Osteoblast (primary cell): Measurements from ENCODE around the gene SUSD4. TPM values are rescaled to one million over a fixed set of nuclear protein-coding genes. Genes with fewer than 3 reads are reported as not detected.

Experiments
- DNase-seq: peaks from one replicate; pipeline ENCODE4 v3.0.0; 2011; ENCODE audit warnings: low spot score, mixed read lengths; ENCODE audit not compliant: insufficient read length; ENCODE audit errors: missing footprints
- H2AFZ ChIP-seq: 2 replicates; pipeline ENCODE4 v1.6.0; 2011; ENCODE audit warnings: mild to moderate bottlenecking, low read length
- H3K27ac ChIP-seq: 2 replicates; pipeline ENCODE4 v1.5.1; 2011; ENCODE audit warnings: mild to moderate bottlenecking, low read depth, low read length, moderate library complexity
- H3K27me3 ChIP-seq: 2 replicates; pipeline ENCODE4 v1.6.0; 2012; ENCODE audit warnings: mild to moderate bottlenecking, control low read depth, inconsistent platforms, low read length, moderate library complexity; ENCODE audit not compliant: insufficient read depth
- H3K36me3 ChIP-seq: 2 replicates; pipeline ENCODE4 v1.5.1; 2011; ENCODE audit warnings: mild to moderate bottlenecking, low read length, control low read depth, moderate library complexity; ENCODE audit not compliant: insufficient read depth
- H3K4me1 ChIP-seq: 2 replicates; pipeline ENCODE4 v1.5.1; 2011; ENCODE audit warnings: mild to moderate bottlenecking, low read length, control low read depth, moderate library complexity; ENCODE audit not compliant: insufficient read depth
- H3K4me2 ChIP-seq: 2 replicates; pipeline ENCODE4 v1.6.0; 2011; ENCODE audit warnings: mild to moderate bottlenecking, low read length; ENCODE audit not compliant: insufficient read depth
- H3K4me3 ChIP-seq: fragments of 200-600 bp; sonication (generic); 3 replicates; pipeline ENCODE4 v1.5.1; 2012; ENCODE audit warnings: mild to moderate bottlenecking, low read length, inconsistent platforms; ENCODE audit not compliant: insufficient read depth
- H3K79me2 ChIP-seq: 2 replicates; pipeline ENCODE4 v1.6.0; 2012; ENCODE audit warnings: mild to moderate bottlenecking, low read length, control low read depth, inconsistent platforms; ENCODE audit not compliant: insufficient read depth
- H3K9me3 ChIP-seq: 2 replicates; pipeline ENCODE4 v1.5.1; 2011; ENCODE audit warnings: low read depth, low read length, control low read depth
- H4K20me1 ChIP-seq: 2 replicates; pipeline ENCODE4 v1.6.0; 2012; ENCODE audit warnings: mild to moderate bottlenecking, low read length, control low read depth; ENCODE audit not compliant: insufficient read depth
- CTCF ChIP-seq: IDR thresholded peaks from 2 replicates; pipeline ENCODE4 v1.5.1; 2011; ENCODE audit warnings: mild to moderate bottlenecking, low read depth, low read length, moderate library complexity; ENCODE audit errors: extremely low read depth
- total RNA-seq: library from RNA; depleted of rRNA; stranded (reverse); fragments of >200 nt; gene quantifications from 2 replicates; pipeline ENCODE4 v1.2.3, GENCODE V29; 2012

SUSD4 gene
- total RNA-seq, 1 donor: not detected

- TF ChIP-seq CTCF: no peak
- Histone ChIP-seq H3K4me3 (no peak overlapping the region), H3K36me3 (no peaks in the 10 kb centered on the region), H3K9me3 (no peaks in the 10 kb centered on the region), H3K4me1 (no peaks in the 10 kb centered on the region), H4K20me1 (no peaks in the 10 kb centered on the region), H3K27me3 (peaks cover 14% of the 10 kb centered on the region), H3K27ac (no peak overlapping the region), H3K4me2 (no peak overlapping the region), H3K79me2 (no peaks in the 10 kb centered on the region), H2AFZ (no peak overlapping the region)
- DNase-seq: no peak
These were observed 155.6 kb downstream of the SUSD4 start for GRCh38 chr1:223208164-223209076.

GRCh38 chr1:223207293-223208066 lies 156.5 kb downstream of the SUSD4 start:
- H3K79me2 ChIP-seq: no peaks in the 10 kb centered on the region
- no peak overlapping the region for H3K27ac ChIP-seq
- H3K4me2 ChIP-seq: no peak overlapping the region
- H3K4me1 ChIP-seq: no peaks in the 10 kb centered on the region
- no peak overlapping the region for H2AFZ ChIP-seq
- peaks cover 15% of the 10 kb centered on the region for H3K27me3 ChIP-seq
- H3K9me3 ChIP-seq: no peaks in the 10 kb centered on the region
- H3K36me3 ChIP-seq: no peaks in the 10 kb centered on the region
- no peak for DNase-seq
- TF ChIP-seq CTCF: no peak
- no peaks in the 10 kb centered on the region for H4K20me1 ChIP-seq
- H3K4me3 ChIP-seq: no peak overlapping the region

DNA sequence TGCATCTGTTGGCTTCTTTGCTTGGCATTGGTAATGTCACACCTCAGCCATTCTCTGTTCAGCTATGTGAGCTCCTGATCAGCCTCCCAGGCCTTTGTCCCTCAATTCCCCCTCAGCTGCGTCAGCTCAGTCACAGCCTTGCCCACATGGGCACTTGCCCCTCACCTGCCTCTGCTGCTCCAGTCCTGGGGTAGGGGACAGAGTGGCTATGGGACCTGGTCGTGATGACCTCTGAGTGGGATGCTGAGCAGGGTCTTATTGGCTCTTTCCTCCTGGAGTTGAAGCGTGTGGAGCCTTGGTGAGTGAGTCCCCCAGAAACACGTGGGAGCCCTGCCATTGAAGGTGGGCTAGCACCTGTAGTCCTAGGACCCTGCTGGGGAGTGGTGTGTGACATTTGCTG lies 159.6 kb downstream of the SUSD4 start:
- H3K4me2 ChIP-seq: no peak overlapping the region
- H3K4me1 ChIP-seq: no peaks in the 10 kb centered on the region
- TF ChIP-seq CTCF: no peak
- H3K9me3 ChIP-seq: no peaks in the 10 kb centered on the region
- no peaks in the 10 kb centered on the region for H4K20me1 ChIP-seq
- H3K79me2 ChIP-seq: no peaks in the 10 kb centered on the region
- H3K27ac ChIP-seq: no peak overlapping the region
- no peaks in the 10 kb centered on the region for H3K36me3 ChIP-seq
- peaks cover 10% of the 10 kb centered on the region for H3K27me3 ChIP-seq
- DNase-seq: no peak
- no peak overlapping the region for H3K4me3 ChIP-seq
- no peak overlapping the region for H2AFZ ChIP-seq

DNA sequence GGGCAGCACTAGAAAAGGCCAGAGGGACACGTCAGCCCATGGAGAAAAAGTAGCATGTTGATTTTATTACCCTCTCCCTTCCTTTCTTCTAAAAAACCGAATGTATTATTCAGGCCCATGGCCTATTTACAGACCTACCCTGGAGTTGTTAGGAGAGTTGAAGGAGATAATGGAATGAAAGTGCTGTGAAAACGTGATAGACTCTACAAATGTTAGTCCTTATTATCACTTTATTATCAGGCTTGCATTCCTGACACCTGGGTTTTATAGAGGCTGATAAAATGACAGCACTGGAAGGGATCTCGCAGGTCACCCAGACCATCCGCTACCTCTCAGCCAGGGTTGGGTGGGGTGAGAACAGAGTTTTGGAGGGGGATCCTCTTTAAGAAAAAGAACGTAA lies 160.3 kb downstream of the SUSD4 start:
- peaks cover 13% of the 10 kb centered on the region for H3K27me3 ChIP-seq
- H3K4me3 ChIP-seq: no peak overlapping the region
- H3K4me1 ChIP-seq: no peaks in the 10 kb centered on the region
- no peak for TF ChIP-seq CTCF
- DNase-seq: no peak
- no peak overlapping the region for H2AFZ ChIP-seq
- no peaks in the 10 kb centered on the region for H3K9me3 ChIP-seq
- H3K79me2 ChIP-seq: no peaks in the 10 kb centered on the region
- no peak overlapping the region for H3K27ac ChIP-seq
- H3K4me2 ChIP-seq: no peak overlapping the region
- H4K20me1 ChIP-seq: no peaks in the 10 kb centered on the region
- no peaks in the 10 kb centered on the region for H3K36me3 ChIP-seq
